Activated CD4-positive, alpha-beta T cell treated with anti-CD3 and anti-CD28 coated beads for 36 hours (primary cell): Measurements from ENCODE around the gene ZNF175. TPM values are rescaled to one million over a fixed set of nuclear protein-coding genes. Genes with fewer than 3 reads are reported as not detected.
A peak's percentile ranks its signal among the peaks of the same experiment; 100 is the strongest.

Source experiments
- ATAC-seq: fragments of 200-7000 bp; cut with Tn5 transposase; one replicate; pipeline ENCODE4 v1.10.0; 2021; ENCODE audit warnings: mild to moderate bottlenecking, moderate library complexity
- CTCF ChIA-PET: fragments of 350-600 bp; sonication (Branson Sonifier 250); formaldehyde crosslinking; loops from one replicate; lab custom pipeline; 2021; ENCODE audit warnings: antibody characterized with exemption; lab: Charles Lee
- POLR2A ChIA-PET: fragments of 350-600 bp; sonication (Branson Sonifier 250); formaldehyde crosslinking; loops from one replicate; lab custom pipeline; 2021; ENCODE audit warnings: antibody characterized with exemption, inconsistent platforms; lab: Charles Lee
- DNase-seq: peaks from one replicate; pipeline ENCODE4 v3.0.0-alpha.2; 2020
- H3K27ac Mint-ChIP-seq: one replicate; pipeline ENCODE4 v1.8.0; 2021; ENCODE audit warnings: mixed read lengths
- H3K27me3 Mint-ChIP-seq: one replicate; pipeline ENCODE4 v1.8.0; 2021; ENCODE audit warnings: mixed read lengths
- H3K36me3 Mint-ChIP-seq: one replicate; pipeline ENCODE4 v1.8.0; 2021; ENCODE audit warnings: low read depth, mixed read lengths
- H3K4me1 Mint-ChIP-seq: one replicate; pipeline ENCODE4 v1.8.0; 2021; ENCODE audit warnings: mixed read lengths
- H3K4me3 Mint-ChIP-seq: one replicate; pipeline ENCODE4 v1.8.0; 2021; ENCODE audit warnings: mild to moderate bottlenecking, moderate library complexity, mixed read lengths
- H3K9me3 Mint-ChIP-seq: one replicate; pipeline ENCODE4 v1.8.0; 2021; ENCODE audit warnings: low read depth, mixed read lengths
- intact Hi-C, 2 experiments: fragments of 100-400 bp; cut with DNase I in 1 of 2; cut with micrococcal nuclease in 1 of 2; formaldehyde crosslinking; loops; one replicate each; pipeline versions ENCODE4 v1.14.2 to v1.15.1; 2022 to 2024; cut with DNase I, micrococcal nuclease
- total RNA-seq, 2 experiments: library from RNA; stranded (reverse); gene quantifications; one replicate each; pipeline ENCODE4 v1.2.3, GENCODE V29; 2021

ZNF175 gene
- total RNA-seq, 2 experiments from 2014 or later: 5.9 to 9.6 TPM

DNA sequence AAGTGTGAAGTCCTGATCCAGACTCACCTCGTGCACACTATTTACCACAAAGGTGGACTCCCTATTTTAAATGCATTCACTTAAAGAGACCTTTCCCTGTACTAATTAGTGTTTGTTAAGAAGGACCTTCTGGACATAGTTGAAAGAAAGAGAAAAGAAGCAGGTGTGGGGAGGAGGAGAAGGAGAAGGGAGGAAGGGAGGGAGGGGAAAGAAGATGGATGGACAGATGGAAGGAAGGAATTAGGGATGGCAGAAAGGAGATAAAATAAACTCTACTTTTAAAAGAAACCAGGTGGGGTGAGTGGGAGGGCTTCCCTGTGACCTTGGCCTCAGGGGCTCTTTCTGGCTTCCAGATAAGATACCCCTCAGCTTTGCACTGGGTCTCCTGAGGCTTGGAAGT lies 21.4 kb downstream of the ZNF175 start:
- Mint-ChIP-seq H3K4me1 (peaks cover 18% of the 10 kb centered on the region), H3K27ac (no peak overlapping the region), H3K36me3 (peaks cover 20% of the 10 kb centered on the region), H3K4me3 (no peak overlapping the region), H3K9me3 (peaks cover 14% of the 10 kb centered on the region), H3K27me3 (peaks cover 5% of the 10 kb centered on the region)
- CTCF ChIA-PET: no interaction called here
- no peak for ATAC-seq
- POLR2A ChIA-PET: no interaction called here
- DNase-seq: no peak
- intact Hi-C loops: loop anchor here in 1 of 2 experiments (10.0 kb wide), 2 partner anchors 868 to 1078 kb away; partner anchors contain the start of genes ASPDH, CLEC11A and JOSD2

DNA sequence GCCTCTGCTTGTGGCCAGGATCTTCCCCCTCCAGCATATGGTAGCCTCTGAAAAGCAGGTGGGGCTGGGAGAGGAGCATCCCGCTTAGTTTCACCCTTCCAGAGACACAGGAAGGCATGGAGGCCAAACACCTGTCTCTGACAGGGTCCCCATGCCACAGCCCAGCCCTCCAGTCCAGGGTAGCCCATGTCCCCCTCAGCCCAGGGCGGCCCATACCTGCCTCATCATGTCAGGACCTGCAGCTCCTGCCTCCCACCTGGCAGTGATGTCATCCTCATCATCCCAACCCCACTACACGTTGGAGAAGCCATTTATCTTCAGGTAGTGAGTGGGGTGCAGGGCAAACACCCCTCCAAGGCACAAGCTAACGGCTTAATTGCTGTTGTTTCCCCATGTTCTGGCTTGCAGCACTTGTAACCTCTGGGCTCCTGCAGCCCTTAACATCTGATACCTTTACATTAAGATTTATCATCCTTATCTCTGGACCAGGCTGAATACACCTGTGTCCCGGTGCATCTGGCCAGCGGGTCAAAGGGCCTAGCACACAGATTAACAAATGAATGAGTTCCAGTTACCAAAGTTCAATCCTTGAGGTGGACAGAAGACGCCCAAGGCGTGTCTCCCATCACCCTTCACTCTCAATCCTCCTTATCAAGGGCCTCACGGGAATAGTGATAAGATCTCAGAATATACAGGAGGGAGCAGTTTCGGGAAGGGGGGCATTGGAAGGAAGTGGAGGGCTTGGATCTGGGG lies 22.2 kb downstream of the ZNF175 start:
- CTCF ChIA-PET: interaction anchor here (1.0 to 1.5 kb wide), 2 partner anchors 21 to 184 kb away, joined by 3 read pairs; no protein-coding TSS in a partner anchor
- H3K4me3 Mint-ChIP-seq: peak overlapping the region; percentile 84
- peak overlapping the region; percentile 81 for H3K27ac Mint-ChIP-seq
- H3K36me3 Mint-ChIP-seq: peaks cover 13% of the 10 kb centered on the region
- intact Hi-C loops: loop anchor here in 1 of 2 experiments (10.0 kb wide), 2 partner anchors 869 to 1079 kb away; partner anchors contain the start of genes ASPDH, CLEC11A and JOSD2
- H3K9me3 Mint-ChIP-seq: peaks cover 6% of the 10 kb centered on the region
- ATAC-seq (no peak), DNase-seq (no peak)
- POLR2A ChIA-PET: interaction anchor here (0.5 kb wide), 1 partner anchor 22 kb away, joined by 5 read pairs; the partner anchor contains the start of gene ZNF175
- peaks cover 5% of the 10 kb centered on the region for H3K27me3 Mint-ChIP-seq
- H3K4me1 Mint-ChIP-seq: peaks cover 18% of the 10 kb centered on the region

DNA sequence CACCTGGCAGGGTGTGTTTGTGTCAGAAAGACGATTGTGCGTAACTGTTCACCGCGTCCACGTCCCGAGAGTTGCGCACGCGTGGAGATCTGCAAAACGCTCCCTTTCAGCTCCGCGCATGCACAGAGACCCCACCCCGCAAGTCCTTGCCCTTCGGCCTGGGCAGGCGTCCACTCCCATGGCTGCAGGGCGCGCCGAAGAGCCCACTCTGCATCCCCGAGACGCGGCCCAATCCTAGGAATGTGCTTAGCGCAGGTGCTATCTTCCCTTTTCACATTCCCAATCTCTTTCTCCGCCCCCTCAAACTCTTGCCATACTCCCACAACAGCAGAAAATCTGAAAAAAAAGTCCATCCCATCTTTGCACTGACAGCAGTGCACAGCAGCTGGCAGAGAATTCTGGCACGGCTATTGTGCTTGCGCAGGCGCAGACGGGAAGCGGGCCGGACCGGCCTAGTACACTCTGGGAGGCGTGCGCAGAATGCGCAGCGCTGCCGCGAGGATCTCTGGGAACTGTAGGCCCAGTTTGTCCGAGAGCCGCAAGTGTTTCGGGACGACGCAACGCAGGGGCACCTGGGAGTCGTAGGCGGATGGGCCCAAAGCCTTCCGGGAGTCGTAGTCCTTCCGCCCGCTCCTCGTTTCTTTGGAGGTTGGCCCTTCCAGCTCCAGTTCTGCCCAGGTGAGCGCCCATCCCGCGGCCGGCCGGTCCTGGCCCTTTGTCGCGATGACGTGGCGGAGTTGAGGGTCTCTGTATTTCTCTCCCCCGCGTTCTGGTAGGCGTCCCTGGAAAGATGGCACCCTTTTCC lies 23.1 kb downstream of the ZNF175 start:
- peak; percentile 100 for ATAC-seq
- CTCF ChIA-PET: interaction anchor here (1.0 to 1.5 kb wide), 2 partner anchors 22 to 184 kb away, joined by 3 read pairs; no protein-coding TSS in a partner anchor
- Mint-ChIP-seq H3K4me3 (peak overlapping the region; percentile 84), H3K27ac (peak overlapping the region; percentile 81), H3K36me3 (peaks cover 13% of the 10 kb centered on the region), H3K9me3 (peaks cover 3% of the 10 kb centered on the region), H3K4me1 (peaks cover 18% of the 10 kb centered on the region), H3K27me3 (peaks cover 5% of the 10 kb centered on the region)
- intact Hi-C loops: loop anchor here (1.0 to 10.0 kb wide), 12 partner anchors 23 to 1079 kb away; partner anchors contain the start of genes CTU1 (in 2 of the 2), ZNF175 (in 2 of the 2), ASPDH (in 1 of the 2) and CLEC11A (in 1 of the 2)
- POLR2A ChIA-PET: interaction anchor here (0.5 kb wide), 1 partner anchor 23 kb away, joined by 5 read pairs; the partner anchor contains the start of gene ZNF175
- DNase-seq: peak; percentile 99

DNA sequence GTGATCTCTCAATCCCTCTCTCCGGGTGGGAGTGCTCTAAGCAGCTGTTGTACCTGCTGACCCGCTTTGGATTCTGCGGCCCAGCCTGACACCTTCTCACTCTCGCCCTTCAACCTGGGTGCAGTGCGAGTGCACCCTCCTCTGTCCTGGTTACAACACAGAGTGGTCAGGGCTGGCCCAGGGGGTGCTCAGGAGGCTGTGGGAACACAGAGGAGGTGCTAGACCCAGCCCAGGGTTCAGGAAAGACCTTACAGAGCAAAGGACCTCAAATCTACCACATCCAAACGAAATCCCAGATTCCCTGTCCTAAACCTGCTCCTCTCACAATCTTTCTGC lies 23.7 kb downstream of the ZNF175 start:
- H3K4me3 Mint-ChIP-seq: peak overlapping the region; percentile 84
- ATAC-seq: peak; percentile 3
- peaks cover 18% of the 10 kb centered on the region for H3K4me1 Mint-ChIP-seq
- H3K27me3 Mint-ChIP-seq: peaks cover 8% of the 10 kb centered on the region
- ChIA-PET CTCF (interaction anchor here (1.0 to 1.5 kb wide), 2 partner anchors 22 to 170 kb away, joined by 3 read pairs; no protein-coding TSS in a partner anchor), POLR2A (no interaction called here)
- DNase-seq: no peak
- intact Hi-C loops: loop anchor here (1.0 to 10.0 kb wide), 12 partner anchors 23 to 1080 kb away; partner anchors contain the start of genes CTU1 (in 2 of the 2), ZNF175 (in 2 of the 2), ASPDH (in 1 of the 2) and CLEC11A (in 1 of the 2)
- peak overlapping the region; percentile 81 for H3K27ac Mint-ChIP-seq
- H3K36me3 Mint-ChIP-seq: peaks cover 9% of the 10 kb centered on the region
- no peaks in the 10 kb centered on the region for H3K9me3 Mint-ChIP-seq

DNA sequence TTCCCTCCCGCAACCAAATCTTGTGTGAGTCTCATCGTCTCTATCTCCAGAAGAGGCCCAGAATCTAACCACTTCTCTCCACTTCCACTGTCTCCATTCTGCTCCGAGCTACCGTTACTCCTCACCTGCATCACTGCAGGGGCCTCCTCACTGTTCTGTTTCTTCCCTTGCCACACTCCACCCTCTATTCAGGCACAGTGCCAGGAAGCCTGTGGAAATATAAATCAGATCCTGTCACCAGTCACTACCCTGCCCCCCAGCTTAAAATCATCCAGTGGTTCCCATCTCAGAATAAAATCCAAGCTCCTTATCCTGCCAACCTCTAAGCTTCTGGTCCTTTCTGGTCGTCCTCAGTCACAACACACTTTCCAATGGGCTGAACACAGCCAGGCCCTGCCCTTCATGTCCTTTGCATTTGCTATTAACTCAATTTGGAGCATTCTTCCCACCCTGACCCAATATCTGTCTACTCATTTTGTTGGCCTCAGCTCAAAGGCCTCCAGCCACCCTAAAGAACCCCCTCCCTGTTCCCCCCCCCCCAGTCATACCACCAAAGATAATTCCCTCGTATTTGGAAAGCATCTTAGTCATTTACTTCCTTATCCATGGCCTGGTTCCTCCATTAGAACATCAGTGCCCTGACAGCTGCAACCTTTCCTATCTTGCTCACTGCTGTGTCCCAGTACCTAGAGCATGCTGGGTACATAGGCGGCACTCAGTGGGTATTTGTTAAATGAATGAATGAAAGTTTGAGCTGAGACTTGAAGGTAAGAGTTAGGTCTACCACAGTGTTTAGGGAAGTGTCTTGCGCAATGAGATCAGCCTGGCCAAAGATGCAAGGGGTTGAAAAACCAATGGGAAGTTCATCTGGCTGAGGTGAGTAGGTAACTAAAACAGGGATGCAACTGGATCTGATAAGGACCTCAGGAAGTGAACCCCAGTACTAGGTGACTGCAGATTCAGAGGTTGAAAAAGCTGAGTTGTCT lies 24.4 kb downstream of the ZNF175 start:
- peak overlapping the region; percentile 81 for H3K27ac Mint-ChIP-seq
- ChIA-PET POLR2A (no interaction called here), CTCF (interaction anchor here (0.8 to 1.5 kb wide), 3 partner anchors 23 to 171 kb away, joined by 3 read pairs; no protein-coding TSS in a partner anchor)
- intact Hi-C loops: loop anchor here (2.0 to 10.0 kb wide), 3 partner anchors 201 to 1081 kb away; partner anchors contain the start of genes ASPDH (in 1 of the 2), CLEC11A (in 1 of the 2) and JOSD2 (in 1 of the 2)
- H3K36me3 Mint-ChIP-seq: peaks cover 5% of the 10 kb centered on the region
- H3K4me1 Mint-ChIP-seq: peaks cover 18% of the 10 kb centered on the region
- ATAC-seq: no peak
- no peak for DNase-seq
- H3K27me3 Mint-ChIP-seq: peaks cover 16% of the 10 kb centered on the region
- H3K9me3 Mint-ChIP-seq: peaks cover 2% of the 10 kb centered on the region
- peak overlapping the region; percentile 84 for H3K4me3 Mint-ChIP-seq

DNA sequence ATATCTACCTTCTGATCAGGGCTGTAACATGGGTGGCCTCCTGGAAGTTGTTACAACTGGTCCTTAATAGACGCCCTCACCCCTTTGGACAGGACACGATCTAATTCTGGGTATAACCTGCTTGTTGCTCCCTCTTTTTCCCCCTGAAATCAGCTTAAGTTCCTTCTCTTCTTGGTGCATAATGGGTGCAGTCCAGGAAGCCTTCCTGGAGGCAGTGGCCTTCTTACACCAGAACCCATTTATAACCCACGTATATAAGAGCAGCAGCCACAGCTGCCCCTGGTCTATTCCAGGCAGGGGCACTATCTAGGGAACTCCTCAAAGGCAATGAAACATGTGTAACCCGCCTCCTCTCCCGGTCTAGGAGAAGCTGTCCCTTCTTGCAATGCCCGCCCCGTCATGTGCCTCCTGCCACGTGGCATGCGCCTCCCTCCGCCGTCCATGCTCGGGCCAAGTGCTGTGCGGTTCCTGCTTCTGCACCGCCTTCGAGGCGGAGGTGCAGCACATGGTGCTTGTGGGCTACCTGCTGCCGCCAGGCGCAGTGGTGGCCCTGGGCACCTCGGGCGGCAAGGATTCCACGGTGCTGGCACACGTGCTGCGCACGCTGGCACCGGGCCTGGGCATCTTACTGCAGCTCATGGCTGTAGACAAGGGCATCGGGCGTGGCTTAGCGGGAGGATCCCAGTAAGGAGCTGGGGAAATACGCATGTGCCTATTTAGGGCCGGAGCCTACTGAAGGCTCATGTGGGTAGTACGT lies 27.3 kb downstream of the ZNF175 start:
- Mint-ChIP-seq H3K4me3 (no peak overlapping the region), H3K27me3 (peaks cover 34% of the 10 kb centered on the region), H3K27ac (no peak overlapping the region), H3K9me3 (peaks cover 2% of the 10 kb centered on the region), H3K36me3 (no peaks in the 10 kb centered on the region), H3K4me1 (peaks cover 15% of the 10 kb centered on the region)
- no peak for DNase-seq
- ChIA-PET POLR2A (no interaction called here), CTCF (interaction anchor here (0.8 kb wide), 1 partner anchor 39 kb away, joined by 3 read pairs; no protein-coding TSS in a partner anchor)
- intact Hi-C loops: loop anchor here in 1 of 2 experiments (10.0 kb wide), 2 partner anchors 874 to 1084 kb away; partner anchors contain the start of genes ASPDH, CLEC11A and JOSD2
- ATAC-seq: no peak

DNA sequence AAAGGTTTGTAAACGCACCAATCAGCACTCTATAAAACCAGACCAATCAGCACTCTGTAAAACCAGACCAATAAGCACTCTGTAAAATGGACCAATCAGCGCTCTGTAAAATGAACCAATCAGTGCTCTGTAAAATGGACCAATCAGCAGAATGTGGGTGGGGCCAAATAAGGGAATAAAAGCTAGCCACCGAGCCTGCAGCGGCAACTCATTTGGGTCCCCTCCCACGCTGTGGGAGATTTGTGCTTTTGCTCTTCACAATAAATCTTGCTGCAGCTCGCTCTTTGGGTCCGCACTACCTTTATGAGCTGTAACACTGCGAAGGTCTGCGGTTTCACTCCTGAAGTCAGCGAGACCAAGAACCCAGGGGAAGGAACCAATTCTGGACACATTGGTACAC lies 28.0 kb downstream of the ZNF175 start:
- no peaks in the 10 kb centered on the region for H3K36me3 Mint-ChIP-seq
- ChIA-PET CTCF (interaction anchor here (0.6 to 1.4 kb wide), 3 partner anchors 28 to 58 kb away, joined by 3 to 5 read pairs (median 3); no protein-coding TSS in a partner anchor), POLR2A (no interaction called here)
- no peak for ATAC-seq
- H3K4me1 Mint-ChIP-seq: peaks cover 9% of the 10 kb centered on the region
- DNase-seq: no peak
- no peak overlapping the region for H3K27ac Mint-ChIP-seq
- no peak overlapping the region for H3K4me3 Mint-ChIP-seq
- peaks cover 34% of the 10 kb centered on the region for H3K27me3 Mint-ChIP-seq
- intact Hi-C loops: loop anchor here in 1 of 2 experiments (10.0 kb wide), 2 partner anchors 874 to 1084 kb away; partner anchors contain the start of genes ASPDH, CLEC11A and JOSD2
- H3K9me3 Mint-ChIP-seq: peaks cover 2% of the 10 kb centered on the region

DNA sequence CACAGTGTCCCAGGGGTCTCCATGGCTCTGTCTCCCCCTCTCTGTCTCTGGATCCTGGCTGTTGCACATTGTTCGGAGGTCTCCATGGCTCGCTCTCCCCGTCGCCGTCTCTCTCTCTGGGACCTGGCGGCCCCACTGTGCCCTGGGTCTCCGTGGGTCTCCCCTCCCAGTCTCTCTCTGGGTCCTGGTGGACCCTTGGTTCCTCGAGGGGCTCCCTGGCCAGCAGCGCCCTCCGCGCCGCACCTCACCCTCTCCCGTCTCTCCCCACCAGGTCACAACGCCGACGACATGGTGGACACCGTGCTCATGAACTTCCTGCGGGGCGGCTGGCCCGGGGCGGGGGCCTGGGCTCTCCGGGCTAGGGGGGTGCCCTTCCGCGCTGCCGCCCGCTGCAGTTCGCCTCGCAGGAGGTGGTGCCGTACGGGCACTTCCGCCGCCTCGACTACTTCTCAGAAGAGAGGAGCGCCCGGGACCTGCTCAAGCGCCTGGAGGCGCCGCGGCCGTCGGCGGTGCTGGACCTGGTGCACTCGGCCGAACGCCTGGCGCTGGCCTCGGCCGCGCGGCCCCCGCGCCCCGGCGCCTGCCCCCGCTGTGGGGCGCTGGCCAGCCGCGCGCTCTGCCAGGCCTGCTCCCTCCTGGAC lies 30.0 kb downstream of the ZNF175 start:
- ChIA-PET POLR2A (no interaction called here), CTCF (no interaction called here)
- H3K27me3 Mint-ChIP-seq: peaks cover 39% of the 10 kb centered on the region
- no peak overlapping the region for H3K27ac Mint-ChIP-seq
- peaks cover 2% of the 10 kb centered on the region for H3K9me3 Mint-ChIP-seq
- peak; percentile 28 for DNase-seq
- H3K36me3 Mint-ChIP-seq: no peaks in the 10 kb centered on the region
- peak; percentile 44 for ATAC-seq
- intact Hi-C loops: loop anchor here in 1 of 2 experiments (5.0 kb wide), 1 partner anchor 36 kb away; no protein-coding TSS in a partner anchor
- H3K4me3 Mint-ChIP-seq: no peak overlapping the region
- no peaks in the 10 kb centered on the region for H3K4me1 Mint-ChIP-seq

DNA sequence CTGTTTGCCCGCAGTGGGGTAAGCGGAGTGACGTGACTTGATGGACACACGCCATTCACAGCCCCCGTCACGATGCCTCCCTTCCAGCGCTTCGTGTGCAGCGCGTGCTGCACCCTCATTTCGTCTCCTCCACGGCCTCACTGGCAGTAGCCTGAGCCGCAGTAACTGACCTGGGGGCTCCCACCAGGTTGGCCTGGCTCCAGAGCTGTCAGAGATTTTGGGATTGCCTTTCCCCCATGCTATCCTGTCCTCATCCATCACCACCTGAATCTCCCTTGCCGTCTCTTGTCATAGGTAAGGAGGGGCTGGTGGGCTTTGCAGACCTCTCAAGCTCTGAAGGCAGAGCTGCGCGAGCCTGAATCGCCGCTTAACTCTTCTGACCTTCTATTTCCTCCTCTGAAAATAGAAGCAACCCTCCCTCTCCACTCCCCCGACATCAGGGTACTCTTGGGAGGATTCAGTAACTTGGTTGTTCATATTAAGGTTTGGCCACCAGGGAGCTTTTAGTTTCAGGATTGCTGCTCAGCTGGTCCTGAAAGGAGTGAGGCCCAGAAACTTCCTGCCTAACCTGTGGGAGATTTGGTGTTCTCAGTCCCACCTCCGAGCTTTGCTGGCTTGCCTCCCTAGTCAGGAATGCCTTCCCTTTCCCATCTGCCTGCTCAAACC lies 31.2 kb downstream of the ZNF175 start:
- POLR2A ChIA-PET: no interaction called here
- Mint-ChIP-seq H3K9me3 (peaks cover 4% of the 10 kb centered on the region), H3K27ac (no peak overlapping the region), H3K27me3 (peaks cover 35% of the 10 kb centered on the region), H3K4me3 (no peak overlapping the region), H3K4me1 (peaks cover 12% of the 10 kb centered on the region), H3K36me3 (no peaks in the 10 kb centered on the region)
- ATAC-seq: no peak
- DNase-seq: no peak
- intact Hi-C loops: loop anchor here in 1 of 2 experiments (5.0 kb wide), 1 partner anchor 35 kb away; no protein-coding TSS in a partner anchor
- CTCF ChIA-PET: interaction anchor here (1.0 kb wide), 2 partner anchors 16 to 59 kb away, joined by 3 read pairs; no protein-coding TSS in a partner anchor
